Astrocyte (in vitro differentiated cells and primary cell): ENCODE data around the gene EEF2K. TPM values are rescaled to one million over a fixed set of nuclear protein-coding genes. Genes with fewer than 3 reads are reported as not detected.

Experiments used
- DNase-seq: peaks from one replicate; pipeline ENCODE4 v3.0.0-alpha.2; 2010; ENCODE audit warnings: low read depth
- FAIRE-seq: peaks from 2 replicates; lab custom pipeline; 2011; peaks lifted over from hg19 to GRCh38; lab: Jason Lieb, UNC
- H2AFZ ChIP-seq: 2 replicates; pipeline ENCODE4 v1.6.0; 2012; ENCODE audit warnings: low read depth, low read length, inconsistent platforms
- H3K27ac ChIP-seq: 2 replicates; pipeline ENCODE4 v1.5.1; 2011; ENCODE audit warnings: low read depth, low read length, inconsistent platforms
- H3K27me3 ChIP-seq: 2 replicates; pipeline ENCODE4 v1.6.0; 2011; ENCODE audit warnings: low read length, inconsistent platforms; ENCODE audit not compliant: insufficient read depth
- H3K36me3 ChIP-seq: 2 replicates; pipeline ENCODE4 v1.5.1; 2011; ENCODE audit warnings: low read length, inconsistent platforms; ENCODE audit not compliant: insufficient read depth
- H3K4me1 ChIP-seq: 2 replicates; pipeline ENCODE4 v1.5.1; 2011; ENCODE audit warnings: low read length, inconsistent platforms; ENCODE audit not compliant: insufficient read depth
- H3K4me2 ChIP-seq: 2 replicates; pipeline ENCODE4 v1.6.0; 2012; ENCODE audit warnings: low read length, inconsistent platforms
- H3K4me3 ChIP-seq: 2 replicates; pipeline ENCODE4 v1.5.1; 2011; ENCODE audit warnings: low read depth, mild to moderate bottlenecking, low read length, inconsistent platforms; ENCODE audit not compliant: insufficient read depth
- H3K79me2 ChIP-seq: 2 replicates; pipeline ENCODE4 v1.6.0; 2012; ENCODE audit warnings: mild to moderate bottlenecking, low read length, inconsistent platforms; ENCODE audit not compliant: insufficient read depth
- H3K9ac ChIP-seq: 2 replicates; pipeline ENCODE4 v1.6.0; 2012; ENCODE audit warnings: mild to moderate bottlenecking, low read length, inconsistent platforms
- H3K9me3 ChIP-seq: 2 replicates; pipeline ENCODE4 v1.5.1; 2012; ENCODE audit warnings: low read depth, mild to moderate bottlenecking, low read length, inconsistent platforms; ENCODE audit not compliant: insufficient read depth
- H4K20me1 ChIP-seq: 2 replicates; pipeline ENCODE4 v1.6.0; 2012; ENCODE audit warnings: low read length, inconsistent platforms; ENCODE audit not compliant: insufficient read depth
- H3K27ac Mint-ChIP-seq: one replicate; pipeline ENCODE4 v1.8.0; 2021; ENCODE audit warnings: mild to moderate bottlenecking, mixed read lengths; ENCODE audit not compliant: unreplicated experiment
- H3K27me3 Mint-ChIP-seq: one replicate; pipeline ENCODE4 v1.8.0; 2021; ENCODE audit warnings: low read depth, mixed read lengths; ENCODE audit not compliant: unreplicated experiment
- H3K36me3 Mint-ChIP-seq: one replicate; pipeline ENCODE4 v1.8.0; 2021; ENCODE audit warnings: low read depth, mixed read lengths; ENCODE audit not compliant: unreplicated experiment
- H3K4me1 Mint-ChIP-seq: one replicate; pipeline ENCODE4 v1.8.0; 2021; ENCODE audit warnings: low read depth, mixed read lengths; ENCODE audit not compliant: unreplicated experiment
- H3K4me3 Mint-ChIP-seq: one replicate; pipeline ENCODE4 v1.8.0; 2021; ENCODE audit warnings: mild to moderate bottlenecking, moderate library complexity, mixed read lengths; ENCODE audit not compliant: unreplicated experiment
- H3K9me3 Mint-ChIP-seq: one replicate; pipeline ENCODE4 v1.8.0; 2021; ENCODE audit warnings: mild to moderate bottlenecking, mixed read lengths; ENCODE audit not compliant: unreplicated experiment
- EZH2 ChIP-seq: IDR thresholded peaks from 2 replicates; pipeline ENCODE4 v1.6.1; 2012; ENCODE audit warnings: mild to moderate bottlenecking, low read length, inconsistent platforms; ENCODE audit not compliant: insufficient read depth
- total RNA-seq: library from RNA; stranded (reverse); gene quantifications from 2 replicates; pipeline ENCODE4 v1.2.1, GENCODE V29; 2021
- TF ChIP-seq, protein P1 (sequence below): IDR thresholded peaks from 2 replicates; pipeline ENCODE4 v1.5.1; 2011; ENCODE audit warnings: low read depth, mild to moderate bottlenecking, inconsistent platforms, low read length, moderate library complexity; ENCODE audit not compliant: insufficient read depth

EEF2K gene
- total RNA-seq, 1 donor from 2014 or later = 20.9 TPM

GRCh38 chr16:22240023-22240710, 34.1 kb downstream of the EEF2K start:
- Mint-ChIP-seq H3K4me1 (no peaks in the 10 kb centered on the region), H3K9me3 (no peaks in the 10 kb centered on the region), H3K27me3 (no peaks in the 10 kb centered on the region), H3K36me3 (peaks cover 2% of the 10 kb centered on the region), H3K27ac (no peak overlapping the region), H3K4me3 (no peak overlapping the region)
- no peaks in the 10 kb centered on the region for H3K27me3 ChIP-seq
- H3K9ac ChIP-seq = no peak overlapping the region
- peaks cover 8% of the 10 kb centered on the region for H4K20me1 ChIP-seq
- no peaks in the 10 kb centered on the region for H3K36me3 ChIP-seq
- H3K27ac ChIP-seq = no peak overlapping the region
- H3K9me3 ChIP-seq = no peaks in the 10 kb centered on the region
- no peaks in the 10 kb centered on the region for H3K79me2 ChIP-seq
- H2AFZ ChIP-seq = no peak overlapping the region
- no peak for TF ChIP-seq EZH2
- TF ChIP-seq, protein P1, sequence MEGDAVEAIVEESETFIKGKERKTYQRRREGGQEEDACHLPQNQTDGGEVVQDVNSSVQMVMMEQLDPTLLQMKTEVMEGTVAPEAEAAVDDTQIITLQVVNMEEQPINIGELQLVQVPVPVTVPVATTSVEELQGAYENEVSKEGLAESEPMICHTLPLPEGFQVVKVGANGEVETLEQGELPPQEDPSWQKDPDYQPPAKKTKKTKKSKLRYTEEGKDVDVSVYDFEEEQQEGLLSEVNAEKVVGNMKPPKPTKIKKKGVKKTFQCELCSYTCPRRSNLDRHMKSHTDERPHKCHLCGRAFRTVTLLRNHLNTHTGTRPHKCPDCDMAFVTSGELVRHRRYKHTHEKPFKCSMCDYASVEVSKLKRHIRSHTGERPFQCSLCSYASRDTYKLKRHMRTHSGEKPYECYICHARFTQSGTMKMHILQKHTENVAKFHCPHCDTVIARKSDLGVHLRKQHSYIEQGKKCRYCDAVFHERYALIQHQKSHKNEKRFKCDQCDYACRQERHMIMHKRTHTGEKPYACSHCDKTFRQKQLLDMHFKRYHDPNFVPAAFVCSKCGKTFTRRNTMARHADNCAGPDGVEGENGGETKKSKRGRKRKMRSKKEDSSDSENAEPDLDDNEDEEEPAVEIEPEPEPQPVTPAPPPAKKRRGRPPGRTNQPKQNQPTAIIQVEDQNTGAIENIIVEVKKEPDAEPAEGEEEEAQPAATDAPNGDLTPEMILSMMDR = no peak
- no peak for FAIRE-seq
- no peak overlapping the region for H3K4me2 ChIP-seq
- H3K4me1 ChIP-seq = no peaks in the 10 kb centered on the region
- DNase-seq = no peak
- no peak overlapping the region for H3K4me3 ChIP-seq

GRCh38 chr16:22250522-22250921, 44.4 kb downstream of the EEF2K start:
- Mint-ChIP-seq H3K9me3 (peaks cover 3% of the 10 kb centered on the region), H3K4me3 (no peak overlapping the region), H3K4me1 (no peaks in the 10 kb centered on the region), H3K36me3 (peaks cover 35% of the 10 kb centered on the region), H3K27me3 (no peaks in the 10 kb centered on the region), H3K27ac (no peak overlapping the region)
- H3K79me2 ChIP-seq = no peaks in the 10 kb centered on the region
- peaks cover 10% of the 10 kb centered on the region for H3K36me3 ChIP-seq
- no peak overlapping the region for H3K4me2 ChIP-seq
- peaks cover 4% of the 10 kb centered on the region for H3K9me3 ChIP-seq
- TF ChIP-seq, protein P1 = no peak
- no peak for TF ChIP-seq EZH2
- no peaks in the 10 kb centered on the region for H3K4me1 ChIP-seq
- FAIRE-seq (no peak), DNase-seq (peak; percentile 14)
- H3K4me3 ChIP-seq = no peak overlapping the region
- H2AFZ ChIP-seq = no peak overlapping the region
- no peak overlapping the region for H3K27ac ChIP-seq
- H3K9ac ChIP-seq = no peak overlapping the region
- no peaks in the 10 kb centered on the region for H4K20me1 ChIP-seq
- no peaks in the 10 kb centered on the region for H3K27me3 ChIP-seq

DNA sequence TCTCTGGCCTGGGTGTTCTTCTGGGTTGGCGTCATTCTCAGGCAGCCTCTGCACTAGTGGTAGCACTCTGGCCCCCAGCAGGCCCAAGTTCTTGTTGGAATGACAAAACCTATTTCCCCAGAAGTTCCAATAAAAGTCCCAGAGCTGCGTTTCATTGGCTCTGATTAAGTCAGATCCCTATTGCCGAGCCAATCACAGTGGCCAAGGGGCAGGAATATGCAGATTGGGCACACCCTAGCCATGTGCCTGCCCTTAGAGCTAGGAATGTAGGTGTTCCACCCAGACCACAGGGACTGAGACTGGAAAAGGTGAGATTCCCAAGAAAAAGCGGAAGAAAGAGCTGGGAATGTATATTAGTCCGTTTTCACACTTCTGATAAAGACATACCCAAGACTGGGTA, 46.2 kb downstream of the EEF2K start:
- no peak overlapping the region for H3K27ac Mint-ChIP-seq
- no peak overlapping the region for H3K27ac ChIP-seq
- DNase-seq (no peak), FAIRE-seq (no peak)
- no peaks in the 10 kb centered on the region for H4K20me1 ChIP-seq
- no peak overlapping the region for H3K9ac ChIP-seq
- H3K79me2 ChIP-seq = no peaks in the 10 kb centered on the region
- no peaks in the 10 kb centered on the region for H3K4me1 ChIP-seq
- peaks cover 10% of the 10 kb centered on the region for H3K36me3 ChIP-seq
- no peaks in the 10 kb centered on the region for H3K27me3 ChIP-seq
- H3K4me3 Mint-ChIP-seq = no peak overlapping the region
- peaks cover 4% of the 10 kb centered on the region for H3K9me3 ChIP-seq
- no peaks in the 10 kb centered on the region for H3K4me1 Mint-ChIP-seq
- no peaks in the 10 kb centered on the region for H3K27me3 Mint-ChIP-seq
- no peak overlapping the region for H3K4me3 ChIP-seq
- H2AFZ ChIP-seq = no peak overlapping the region
- H3K36me3 Mint-ChIP-seq = peaks cover 40% of the 10 kb centered on the region
- no peak for TF ChIP-seq EZH2
- TF ChIP-seq, protein P1 = no peak
- H3K4me2 ChIP-seq = no peak overlapping the region
- peaks cover 3% of the 10 kb centered on the region for H3K9me3 Mint-ChIP-seq
